ENCODE data around the gene NME5. TPM values are rescaled to one million over a fixed set of nuclear protein-coding genes. Genes with fewer than 3 reads are reported as not detected.

NME5 gene
- total and polyA plus RNA-seq, 10 donors, result 0.13 to 1.3 (median 0.51) TPM; not detected in 4

DNA sequence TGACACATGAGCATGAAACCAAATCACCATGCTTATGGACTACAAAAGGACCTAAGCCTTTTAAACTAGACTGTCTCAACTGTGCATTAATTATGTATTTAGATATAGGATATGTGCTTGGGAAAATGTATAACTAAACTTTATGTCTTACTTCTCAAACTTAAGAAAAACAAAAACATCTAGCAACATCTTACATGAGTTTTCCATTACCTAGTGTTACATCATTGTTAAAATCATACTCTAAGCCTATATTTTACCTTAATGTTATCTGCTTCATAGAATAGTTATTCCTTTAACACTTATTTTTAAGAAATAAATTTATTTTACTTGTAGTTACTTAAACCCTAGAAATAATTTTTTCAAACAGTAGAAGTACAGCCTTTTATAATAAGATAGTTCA, 24.0 kb downstream of the NME5 start:
- Histone ChIP-seq H3K27ac (no peak overlapping the region), H3K4me3 (no peak overlapping the region), H3K9me3 (no peaks in the 10 kb centered on the region), H3K36me3 (no peaks in the 10 kb centered on the region), H3K4me1 (no peaks in the 10 kb centered on the region), H3K27me3 (replicated peaks in 1 of 7) (peaks cover 0 to 13% (median 0%) of the 10 kb centered on the region in 7 donors)
- TF ChIP-seq, protein P1, sequence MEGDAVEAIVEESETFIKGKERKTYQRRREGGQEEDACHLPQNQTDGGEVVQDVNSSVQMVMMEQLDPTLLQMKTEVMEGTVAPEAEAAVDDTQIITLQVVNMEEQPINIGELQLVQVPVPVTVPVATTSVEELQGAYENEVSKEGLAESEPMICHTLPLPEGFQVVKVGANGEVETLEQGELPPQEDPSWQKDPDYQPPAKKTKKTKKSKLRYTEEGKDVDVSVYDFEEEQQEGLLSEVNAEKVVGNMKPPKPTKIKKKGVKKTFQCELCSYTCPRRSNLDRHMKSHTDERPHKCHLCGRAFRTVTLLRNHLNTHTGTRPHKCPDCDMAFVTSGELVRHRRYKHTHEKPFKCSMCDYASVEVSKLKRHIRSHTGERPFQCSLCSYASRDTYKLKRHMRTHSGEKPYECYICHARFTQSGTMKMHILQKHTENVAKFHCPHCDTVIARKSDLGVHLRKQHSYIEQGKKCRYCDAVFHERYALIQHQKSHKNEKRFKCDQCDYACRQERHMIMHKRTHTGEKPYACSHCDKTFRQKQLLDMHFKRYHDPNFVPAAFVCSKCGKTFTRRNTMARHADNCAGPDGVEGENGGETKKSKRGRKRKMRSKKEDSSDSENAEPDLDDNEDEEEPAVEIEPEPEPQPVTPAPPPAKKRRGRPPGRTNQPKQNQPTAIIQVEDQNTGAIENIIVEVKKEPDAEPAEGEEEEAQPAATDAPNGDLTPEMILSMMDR (IDR thresholded peaks at IDR 0.05 in 8 of 11, conservative IDR thresholded peaks at IDR 0.05 in 3 of 11), result no peak
- TF ChIP-seq POLR2AphosphoS5 (IDR thresholded peaks at IDR 0.05) (no peak), POLR2A (IDR thresholded peaks at IDR 0.05) (no peak)
- DNase-seq, result no peak
- intact Hi-C loops (cut with DNase I; ENCODE audit: low total_unique reads), result no loop called here

DNA sequence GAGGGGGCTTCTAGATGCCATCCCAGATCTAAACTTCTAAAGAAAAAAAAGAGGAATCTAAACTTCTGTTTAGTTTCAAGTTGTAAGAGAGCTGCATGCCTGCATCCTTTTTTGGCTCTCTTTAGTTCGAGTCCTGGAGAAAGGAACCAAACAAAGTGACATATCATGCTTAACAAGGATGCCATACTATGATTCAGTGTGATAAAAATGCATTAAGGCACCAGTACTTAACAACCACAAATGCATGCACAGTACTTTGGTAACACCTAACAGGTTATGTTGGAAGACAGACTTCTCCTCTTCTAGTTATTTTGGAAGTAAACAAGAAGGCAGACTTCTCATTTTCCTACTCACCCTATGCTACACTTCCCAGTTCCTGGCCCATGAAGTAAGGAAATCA, 27.3 kb downstream of the NME5 start:
- no peak overlapping the region for H3K27ac ChIP-seq
- H3K9me3 ChIP-seq, result no peaks in the 10 kb centered on the region
- no peak overlapping the region for H3K4me3 ChIP-seq
- 20 to 43% (median 29%) methylated on average over 1 of the region's 1 CpG for WGBS, 5 donors
- TF ChIP-seq POLR2A (IDR thresholded peaks at IDR 0.05), result no peak
- TF ChIP-seq, protein P1 (IDR thresholded peaks at IDR 0.05 in 8 of 11, conservative IDR thresholded peaks at IDR 0.05 in 3 of 11), result no peak
- TF ChIP-seq POLR2AphosphoS5 (IDR thresholded peaks at IDR 0.05), result no peak
- H3K4me1 ChIP-seq, result no peaks in the 10 kb centered on the region
- peaks cover 0 to 13% (median 0%) of the 10 kb centered on the region in 7 donors for H3K27me3 ChIP-seq (replicated peaks in 1 of 7)
- H3K36me3 ChIP-seq, result no peaks in the 10 kb centered on the region
- DNase-seq, result no peak
- intact Hi-C loops (cut with DNase I; ENCODE audit: low total_unique reads), result no loop called here

DNA sequence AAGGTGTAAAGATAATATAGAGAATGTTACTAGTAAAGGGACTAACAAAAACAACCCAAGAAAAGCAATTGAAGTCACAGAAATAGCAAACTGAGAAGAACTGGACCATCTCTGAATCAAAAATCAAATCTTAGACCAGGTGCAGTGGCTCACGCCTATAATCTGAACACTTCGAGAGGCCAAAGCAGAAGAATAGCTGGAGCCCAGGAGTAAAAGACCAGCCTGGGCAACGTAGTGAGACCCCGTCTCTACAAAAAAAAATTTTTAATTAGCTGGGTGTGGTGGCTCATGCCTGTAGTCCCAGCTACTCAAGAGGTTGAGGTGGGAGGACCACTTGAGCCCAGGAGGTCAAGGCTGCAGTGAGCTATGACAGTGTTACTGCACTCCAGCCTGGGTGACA, 28.0 kb downstream of the NME5 start:
- Histone ChIP-seq H3K36me3 (no peaks in the 10 kb centered on the region), H3K27ac (no peak overlapping the region), H3K9me3 (no peaks in the 10 kb centered on the region), H3K4me3 (no peak overlapping the region), H3K4me1 (no peaks in the 10 kb centered on the region), H3K27me3 (replicated peaks in 1 of 7) (peaks cover 0 to 13% (median 0%) of the 10 kb centered on the region in 7 donors)
- TF ChIP-seq POLR2A (IDR thresholded peaks at IDR 0.05) (no peak), POLR2AphosphoS5 (IDR thresholded peaks at IDR 0.05) (no peak)
- TF ChIP-seq, protein P1 (IDR thresholded peaks at IDR 0.05 in 8 of 11, conservative IDR thresholded peaks at IDR 0.05 in 3 of 11), result no peak
- intact Hi-C loops (cut with DNase I; ENCODE audit: low total_unique reads), result no loop called here
- DNase-seq, result no peak
- WGBS, 5 donors, result 73 to 88% (median 81%) methylated on average over 4 of the region's 4 CpGs

DNA sequence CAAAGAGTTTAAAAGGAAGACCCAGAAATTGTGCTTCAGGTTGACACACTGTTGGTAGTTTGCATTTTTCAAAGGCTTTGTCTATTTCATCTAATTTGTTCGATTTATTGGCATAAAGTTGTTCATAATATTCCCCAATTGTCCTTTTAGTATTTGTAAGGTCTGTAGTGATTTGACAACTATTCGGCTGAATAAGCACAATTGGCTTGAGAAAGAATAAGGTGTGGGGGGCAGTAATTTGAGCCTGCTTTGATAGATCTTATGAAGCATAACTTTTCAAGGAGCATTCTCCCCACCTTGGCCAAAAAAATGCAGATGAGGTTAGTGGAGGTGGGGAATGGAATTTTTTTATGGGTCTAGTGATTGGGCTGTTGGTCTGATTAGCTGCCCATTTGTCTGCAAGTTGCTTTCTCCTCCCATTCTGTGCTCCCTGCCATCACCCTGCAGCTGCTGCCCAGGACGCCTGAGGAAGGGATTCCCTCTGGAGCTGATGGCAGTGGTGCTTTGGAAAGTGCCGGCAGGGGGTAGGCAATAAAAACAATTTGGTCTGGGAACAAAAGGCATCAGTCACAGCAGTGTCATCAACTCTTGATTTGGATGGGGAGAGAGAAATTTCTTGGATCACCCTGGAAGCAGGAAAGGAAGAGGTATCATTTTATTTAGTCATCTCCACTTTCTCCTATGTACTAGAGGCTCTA, 28.8 kb downstream of the NME5 start:
- Histone ChIP-seq H3K4me1 (no peaks in the 10 kb centered on the region), H3K36me3 (no peaks in the 10 kb centered on the region), H3K9me3 (no peaks in the 10 kb centered on the region), H3K27ac (no peak overlapping the region), H3K4me3 (no peak overlapping the region), H3K27me3 (replicated peaks in 1 of 7) (peaks cover 0 to 13% (median 0%) of the 10 kb centered on the region in 7 donors)
- no peak for DNase-seq
- intact Hi-C loops (cut with DNase I; ENCODE audit: low total_unique reads), result no loop called here
- WGBS, 5 donors, result 79 to 84% (median 82%) methylated on average over 4 of the region's 4 CpGs
- TF ChIP-seq POLR2AphosphoS5 (IDR thresholded peaks at IDR 0.05) (no peak), POLR2A (IDR thresholded peaks at IDR 0.05) (no peak)
- TF ChIP-seq, protein P1 (IDR thresholded peaks at IDR 0.05 in 8 of 11, conservative IDR thresholded peaks at IDR 0.05 in 3 of 11), result no peak
